ENCODE results near the gene GTPBP4. TPM values are rescaled to one million over a fixed set of nuclear protein-coding genes. Genes with fewer than 3 reads are reported as not detected.
A peak's percentile ranks its signal among the peaks of the same experiment; 100 is the strongest.

Gene GTPBP4
- total RNA-seq = 100 to 1,000 TPM; 119 to 128 TPM

DNA sequence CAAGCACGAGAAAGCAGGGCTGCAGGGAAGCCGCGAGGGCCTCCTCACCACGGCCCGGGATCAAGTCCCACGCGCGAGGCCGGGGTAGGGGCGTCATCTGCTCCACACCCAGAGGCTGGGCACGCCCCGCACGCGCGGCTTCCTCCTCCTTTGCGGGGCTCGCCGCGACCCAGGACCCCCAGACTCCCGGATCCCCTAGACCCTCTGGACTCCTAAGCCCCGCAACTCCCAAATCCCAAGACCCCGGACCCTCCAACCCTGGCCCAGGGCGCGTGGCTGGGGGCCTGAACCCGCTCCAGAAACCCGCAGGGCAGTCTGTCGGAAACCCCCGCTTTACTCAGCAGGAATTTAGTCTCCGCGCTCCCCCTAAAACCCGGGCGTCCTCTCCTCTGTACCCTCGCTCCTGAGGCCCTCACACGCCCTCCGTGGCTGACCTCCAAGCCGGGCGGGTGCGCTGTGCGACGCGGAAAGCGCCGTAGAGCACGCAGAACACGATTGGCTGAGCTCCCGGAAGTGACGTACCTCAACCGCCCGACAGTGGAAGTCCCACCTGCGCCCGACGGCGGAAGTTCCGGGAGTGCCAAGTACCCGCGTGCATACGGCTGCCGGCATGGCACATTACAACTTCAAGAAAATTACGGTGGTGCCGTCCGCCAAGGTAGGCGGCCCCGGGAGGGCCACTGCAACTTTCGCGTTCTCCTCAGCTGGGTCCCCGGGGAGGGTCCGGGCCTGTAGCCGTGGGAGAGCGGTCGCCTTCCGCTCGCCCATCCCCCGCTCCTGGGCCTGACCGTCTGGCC, at the start of gene GTPBP4:
GTPBP4 (plus strand) TSS at position 565 of the 797 bp plus-strand sequence; CDS start at position 611, 46 bp downstream.
- intact Hi-C loops (cut with micrococcal nuclease) = loop anchor here (5.0 kb wide), 2 partner anchors 51 to 64 kb away; no protein-coding TSS in a partner anchor
- Mint-ChIP-seq H3K4me1 (ENCODE audit: low read depth) (peaks cover 31% of the 10 kb centered on the region), H3K27me3 (no peaks in the 10 kb centered on the region), H3K4me3 (peak within 1 kb of the TSS; percentile 95), H3K27ac (peak within 1 kb of the TSS; percentile 97), H3K36me3 (ENCODE audit: low read depth) (peaks cover 35% of the 10 kb centered on the region), H3K9me3 (no peaks in the 10 kb centered on the region)
- peak; percentile 99 for DNase-seq
- CTCF ChIA-PET = interaction anchor here (0.9 to 1.6 kb wide), 5 partner anchors 51 to 61 kb away, joined by 3 read pairs; partner anchors contain the start of genes IDI1 and LARP4B
- peak; percentile 99 for ATAC-seq
- TF ChIP-seq, protein P1, sequence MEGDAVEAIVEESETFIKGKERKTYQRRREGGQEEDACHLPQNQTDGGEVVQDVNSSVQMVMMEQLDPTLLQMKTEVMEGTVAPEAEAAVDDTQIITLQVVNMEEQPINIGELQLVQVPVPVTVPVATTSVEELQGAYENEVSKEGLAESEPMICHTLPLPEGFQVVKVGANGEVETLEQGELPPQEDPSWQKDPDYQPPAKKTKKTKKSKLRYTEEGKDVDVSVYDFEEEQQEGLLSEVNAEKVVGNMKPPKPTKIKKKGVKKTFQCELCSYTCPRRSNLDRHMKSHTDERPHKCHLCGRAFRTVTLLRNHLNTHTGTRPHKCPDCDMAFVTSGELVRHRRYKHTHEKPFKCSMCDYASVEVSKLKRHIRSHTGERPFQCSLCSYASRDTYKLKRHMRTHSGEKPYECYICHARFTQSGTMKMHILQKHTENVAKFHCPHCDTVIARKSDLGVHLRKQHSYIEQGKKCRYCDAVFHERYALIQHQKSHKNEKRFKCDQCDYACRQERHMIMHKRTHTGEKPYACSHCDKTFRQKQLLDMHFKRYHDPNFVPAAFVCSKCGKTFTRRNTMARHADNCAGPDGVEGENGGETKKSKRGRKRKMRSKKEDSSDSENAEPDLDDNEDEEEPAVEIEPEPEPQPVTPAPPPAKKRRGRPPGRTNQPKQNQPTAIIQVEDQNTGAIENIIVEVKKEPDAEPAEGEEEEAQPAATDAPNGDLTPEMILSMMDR (IDR thresholded peaks at IDR 0.05) = no peak
- POLR2A ChIA-PET = interaction anchor here (0.5 to 5.3 kb wide), 13 partner anchors 10 to 852 kb away, joined by 3 to 24 read pairs (median 5); partner anchors contain the start of genes IDI1, LARP4B and WDR37

DNA sequence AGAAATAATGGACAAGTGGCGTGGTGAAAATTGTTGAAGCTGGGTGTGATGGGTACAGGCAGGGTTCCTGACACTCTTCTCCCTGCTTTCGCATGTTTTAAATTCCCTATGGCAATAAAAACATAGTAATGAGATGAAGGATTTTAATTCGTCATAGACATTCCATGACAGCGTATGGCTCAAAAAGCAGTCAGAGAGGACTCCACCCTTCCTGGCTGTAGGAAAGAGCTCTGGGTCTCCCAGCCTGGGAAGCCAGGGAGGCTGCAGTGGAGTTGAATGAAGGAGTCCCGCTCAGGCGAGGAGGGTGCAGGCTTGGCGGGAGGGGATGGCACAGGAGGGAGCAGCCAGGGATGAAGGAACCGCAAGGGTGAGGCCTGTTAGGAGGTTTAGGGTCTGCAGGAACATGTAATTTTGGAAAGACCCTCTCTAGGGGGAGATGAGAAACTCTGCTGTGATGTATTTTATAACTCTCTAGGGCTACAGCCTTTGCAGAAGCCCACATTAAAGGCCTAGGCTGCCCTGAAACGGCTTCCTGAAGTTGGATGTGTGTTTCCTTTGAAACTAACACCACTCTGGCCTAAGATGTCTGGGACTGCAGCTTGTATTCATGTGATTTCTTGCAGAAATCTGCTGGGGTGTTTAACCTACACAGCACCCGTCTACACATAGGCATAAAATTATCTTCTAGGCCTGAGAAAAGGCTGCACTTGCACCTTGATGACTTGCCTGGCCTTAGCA, 49.1 kb upstream of the GTPBP4 start:
- no peaks in the 10 kb centered on the region for H3K36me3 Mint-ChIP-seq (ENCODE audit: low read depth)
- DNase-seq (no peak), ATAC-seq (peak; percentile 35)
- TF ChIP-seq, protein P1 (IDR thresholded peaks at IDR 0.05) = no peak
- H3K27me3 Mint-ChIP-seq = no peaks in the 10 kb centered on the region
- H3K4me3 Mint-ChIP-seq = no peak overlapping the region
- no peaks in the 10 kb centered on the region for H3K9me3 Mint-ChIP-seq
- ChIA-PET CTCF (interaction anchor here (0.6 kb wide), 1 partner anchor 169 kb away, joined by 3 read pairs; no protein-coding TSS in a partner anchor), POLR2A (no interaction called here)
- peaks cover 31% of the 10 kb centered on the region for H3K4me1 Mint-ChIP-seq (ENCODE audit: low read depth)
- intact Hi-C loops (cut with micrococcal nuclease) = loop anchor here (5.0 kb wide), 1 partner anchor 48 kb away; the partner anchor contains the start of gene GTPBP4
- H3K27ac Mint-ChIP-seq = no peak overlapping the region

DNA sequence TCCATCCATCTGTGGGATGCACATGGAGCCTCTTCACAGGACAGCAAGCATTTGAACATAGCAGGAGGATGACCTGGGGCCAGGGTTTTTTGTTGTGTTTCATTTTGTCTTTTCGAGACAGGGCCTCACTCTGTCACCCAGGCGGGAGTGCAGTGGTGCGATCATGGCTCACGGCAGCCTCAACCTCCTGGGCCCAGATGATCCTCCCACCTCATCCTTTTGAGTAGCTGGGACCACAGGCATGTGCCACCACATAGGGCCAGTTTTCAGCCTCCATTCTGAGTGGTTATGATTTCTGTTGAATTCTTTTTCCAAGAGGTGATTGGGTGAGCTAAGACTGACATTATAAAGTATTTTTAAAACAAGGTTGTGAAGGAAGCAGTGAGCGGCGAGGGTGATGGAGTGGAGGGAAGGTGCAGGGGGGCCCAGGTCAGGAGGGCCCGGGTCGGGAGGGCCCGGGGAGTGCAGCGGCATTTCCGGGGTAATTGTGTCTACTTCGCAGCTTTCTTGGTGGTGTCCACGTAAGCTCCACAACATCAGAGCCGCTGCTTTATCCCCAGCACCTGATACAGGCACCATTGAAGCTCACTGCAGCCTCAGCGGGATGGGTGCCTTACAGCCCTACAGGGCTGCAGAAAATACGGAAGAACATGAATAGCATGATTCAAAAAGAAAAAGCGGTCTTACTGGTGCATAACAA, 44.8 kb upstream of the GTPBP4 start:
- intact Hi-C loops (cut with micrococcal nuclease) = no loop called here
- TF ChIP-seq, protein P1 (IDR thresholded peaks at IDR 0.05) = no peak
- ATAC-seq = no peak
- POLR2A ChIA-PET = interaction anchor here (0.6 to 1.3 kb wide), 4 partner anchors 10 to 452 kb away, joined by 3 to 5 read pairs (median 4); partner anchors contain the start of gene LARP4B
- Mint-ChIP-seq H3K27ac (no peak overlapping the region), H3K27me3 (no peaks in the 10 kb centered on the region), H3K36me3 (ENCODE audit: low read depth) (no peaks in the 10 kb centered on the region), H3K4me3 (no peak overlapping the region), H3K9me3 (no peaks in the 10 kb centered on the region), H3K4me1 (ENCODE audit: low read depth) (peaks cover 35% of the 10 kb centered on the region)
- DNase-seq = no peak
- CTCF ChIA-PET = no interaction called here

DNA sequence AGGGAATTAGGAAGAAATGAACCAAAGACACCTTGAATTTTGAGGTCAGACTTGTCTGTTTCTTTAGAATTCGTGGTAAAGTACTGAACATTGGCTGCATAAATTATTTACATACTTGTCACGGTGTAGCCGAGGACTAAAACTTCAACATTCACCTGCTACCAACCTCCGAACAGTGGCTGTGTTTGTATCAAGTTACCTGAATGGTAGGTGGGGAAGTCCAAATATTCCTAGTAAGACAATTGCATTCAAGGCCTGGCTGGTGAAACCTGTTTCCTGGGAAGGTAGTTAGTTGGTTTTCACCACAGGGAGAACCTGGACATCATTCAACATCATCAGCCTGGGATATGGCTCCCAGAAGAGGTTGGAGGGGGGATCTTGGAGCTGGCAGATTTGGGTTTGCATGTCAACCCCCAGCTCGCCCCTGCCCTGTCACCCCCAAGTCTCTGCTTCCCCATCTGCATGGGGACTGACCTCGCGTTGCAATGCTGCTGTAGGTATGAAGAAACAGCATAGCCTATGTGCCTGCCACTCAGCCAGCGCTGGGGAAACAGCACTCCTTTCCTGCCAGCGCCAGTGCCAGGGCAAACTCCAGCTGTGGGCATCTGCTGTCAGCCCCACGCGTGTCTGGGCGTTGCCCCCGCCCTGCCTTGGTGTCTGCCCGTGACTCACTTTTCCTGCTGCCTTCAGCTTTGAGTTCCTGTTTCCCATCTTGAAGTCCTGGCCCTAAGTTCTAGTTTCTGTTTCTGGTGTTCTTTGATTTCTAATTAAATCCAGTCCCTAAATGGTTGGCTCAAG, 44.0 kb upstream of the GTPBP4 start:
- no peaks in the 10 kb centered on the region for H3K36me3 Mint-ChIP-seq (ENCODE audit: low read depth)
- TF ChIP-seq, protein P1 (IDR thresholded peaks at IDR 0.05) = no peak
- peak; percentile 51 for DNase-seq
- peak; percentile 72 for ATAC-seq
- H3K27ac Mint-ChIP-seq = peak overlapping the region; percentile 46
- H3K4me3 Mint-ChIP-seq = no peak overlapping the region
- no peaks in the 10 kb centered on the region for H3K27me3 Mint-ChIP-seq
- intact Hi-C loops (cut with micrococcal nuclease) = no loop called here
- H3K9me3 Mint-ChIP-seq = no peaks in the 10 kb centered on the region
- ChIA-PET POLR2A (interaction anchor here (1.2 to 1.3 kb wide), 2 partner anchors 13 to 16 kb away, joined by 3 to 5 read pairs; partner anchors contain the start of gene LARP4B), CTCF (no interaction called here)
- peaks cover 28% of the 10 kb centered on the region for H3K4me1 Mint-ChIP-seq (ENCODE audit: low read depth)
